GM23338 (cell line): ENCODE measurements around the gene NTN4.

Experiments used
- CREB1 ChIP-seq: fragments of 250-450 bp; sonication (Bioruptor Pico); IDR thresholded peaks from 2 replicates; pipeline ENCODE4 v1.5.0; 2020; ENCODE audit warnings: low read depth, mild to moderate bottlenecking, moderate library complexity
- EZH2 ChIP-seq: fragments of 200-600 bp; sonication (generic); IDR thresholded peaks from one replicate; pipeline ENCODE4 v1.8.0; 2017; ENCODE audit warnings: antibody characterized with exemption, mild to moderate bottlenecking, low read depth; ENCODE audit not compliant: unreplicated experiment
- EZH2phosphoT487 ChIP-seq: fragments of 200-600 bp; sonication (generic); IDR thresholded peaks from one replicate; pipeline ENCODE4 v1.8.1; 2018; ENCODE audit warnings: antibody characterized with exemption; ENCODE audit not compliant: unreplicated experiment
- JUNB ChIP-seq: IDR thresholded peaks from one replicate; pipeline ENCODE4 v1.6.1; 2016; ENCODE audit warnings: antibody characterized with exemption; ENCODE audit not compliant: unreplicated experiment
- POLR2AphosphoS5 ChIP-seq: IDR thresholded peaks from 2 replicates; pipeline ENCODE4 v1.6.1; 2016; ENCODE audit warnings: antibody characterized with exemption, low read depth
- STAT1 ChIP-seq: IDR thresholded peaks from one replicate; pipeline ENCODE4 v1.6.1; 2016; ENCODE audit warnings: antibody characterized with exemption; ENCODE audit not compliant: unreplicated experiment
- ZNF114 ChIP-seq: fragments of 250-450 bp; sonication (Bioruptor Pico); IDR thresholded peaks from 2 replicates; pipeline ENCODE4 v1.5.0; 2020; ENCODE audit warnings: mild to moderate bottlenecking, moderate library complexity
- ZNF462 ChIP-seq: fragments of 250-450 bp; sonication (Bioruptor Pico); IDR thresholded peaks from 2 replicates; pipeline ENCODE4 v1.5.0; 2020; ENCODE audit warnings: mild to moderate bottlenecking, moderate library complexity
- TF ChIP-seq, protein P1 (sequence below), 2 experiments: fragments of 200-600 bp in 1 of 2; sonication (generic) in 1 of 2; conservative IDR thresholded peaks; 2 replicates each; pipeline versions ENCODE4 v1.5.1 to v1.6.1; 2016 to 2017; ENCODE audit warnings: antibody characterized with exemption in 2 of 2, low read depth in 2 of 2, mild to moderate bottlenecking in 2 of 2, moderate library complexity in 1 of 2
- TF ChIP-seq, protein P2 (sequence below): IDR thresholded peaks from one replicate; pipeline ENCODE4 v1.6.1; 2018; ENCODE audit warnings: antibody characterized with exemption; ENCODE audit not compliant: unreplicated experiment

- TF ChIP-seq, protein P1, sequence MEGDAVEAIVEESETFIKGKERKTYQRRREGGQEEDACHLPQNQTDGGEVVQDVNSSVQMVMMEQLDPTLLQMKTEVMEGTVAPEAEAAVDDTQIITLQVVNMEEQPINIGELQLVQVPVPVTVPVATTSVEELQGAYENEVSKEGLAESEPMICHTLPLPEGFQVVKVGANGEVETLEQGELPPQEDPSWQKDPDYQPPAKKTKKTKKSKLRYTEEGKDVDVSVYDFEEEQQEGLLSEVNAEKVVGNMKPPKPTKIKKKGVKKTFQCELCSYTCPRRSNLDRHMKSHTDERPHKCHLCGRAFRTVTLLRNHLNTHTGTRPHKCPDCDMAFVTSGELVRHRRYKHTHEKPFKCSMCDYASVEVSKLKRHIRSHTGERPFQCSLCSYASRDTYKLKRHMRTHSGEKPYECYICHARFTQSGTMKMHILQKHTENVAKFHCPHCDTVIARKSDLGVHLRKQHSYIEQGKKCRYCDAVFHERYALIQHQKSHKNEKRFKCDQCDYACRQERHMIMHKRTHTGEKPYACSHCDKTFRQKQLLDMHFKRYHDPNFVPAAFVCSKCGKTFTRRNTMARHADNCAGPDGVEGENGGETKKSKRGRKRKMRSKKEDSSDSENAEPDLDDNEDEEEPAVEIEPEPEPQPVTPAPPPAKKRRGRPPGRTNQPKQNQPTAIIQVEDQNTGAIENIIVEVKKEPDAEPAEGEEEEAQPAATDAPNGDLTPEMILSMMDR (conservative IDR thresholded peaks at IDR 0.05; ENCODE audit: low read depth in 2 of 2), result no peak
- TF ChIP-seq POLR2AphosphoS5 (no peak), EZH2 (no peak), ZNF114 (CRISPR knock-in tag) (no peak), JUNB (no peak), STAT1 (no peak), CREB1 (CRISPR knock-in tag) (no peak), ZNF462 (CRISPR knock-in tag) (no peak), EZH2phosphoT487 (no peak)
- TF ChIP-seq, protein P2, sequence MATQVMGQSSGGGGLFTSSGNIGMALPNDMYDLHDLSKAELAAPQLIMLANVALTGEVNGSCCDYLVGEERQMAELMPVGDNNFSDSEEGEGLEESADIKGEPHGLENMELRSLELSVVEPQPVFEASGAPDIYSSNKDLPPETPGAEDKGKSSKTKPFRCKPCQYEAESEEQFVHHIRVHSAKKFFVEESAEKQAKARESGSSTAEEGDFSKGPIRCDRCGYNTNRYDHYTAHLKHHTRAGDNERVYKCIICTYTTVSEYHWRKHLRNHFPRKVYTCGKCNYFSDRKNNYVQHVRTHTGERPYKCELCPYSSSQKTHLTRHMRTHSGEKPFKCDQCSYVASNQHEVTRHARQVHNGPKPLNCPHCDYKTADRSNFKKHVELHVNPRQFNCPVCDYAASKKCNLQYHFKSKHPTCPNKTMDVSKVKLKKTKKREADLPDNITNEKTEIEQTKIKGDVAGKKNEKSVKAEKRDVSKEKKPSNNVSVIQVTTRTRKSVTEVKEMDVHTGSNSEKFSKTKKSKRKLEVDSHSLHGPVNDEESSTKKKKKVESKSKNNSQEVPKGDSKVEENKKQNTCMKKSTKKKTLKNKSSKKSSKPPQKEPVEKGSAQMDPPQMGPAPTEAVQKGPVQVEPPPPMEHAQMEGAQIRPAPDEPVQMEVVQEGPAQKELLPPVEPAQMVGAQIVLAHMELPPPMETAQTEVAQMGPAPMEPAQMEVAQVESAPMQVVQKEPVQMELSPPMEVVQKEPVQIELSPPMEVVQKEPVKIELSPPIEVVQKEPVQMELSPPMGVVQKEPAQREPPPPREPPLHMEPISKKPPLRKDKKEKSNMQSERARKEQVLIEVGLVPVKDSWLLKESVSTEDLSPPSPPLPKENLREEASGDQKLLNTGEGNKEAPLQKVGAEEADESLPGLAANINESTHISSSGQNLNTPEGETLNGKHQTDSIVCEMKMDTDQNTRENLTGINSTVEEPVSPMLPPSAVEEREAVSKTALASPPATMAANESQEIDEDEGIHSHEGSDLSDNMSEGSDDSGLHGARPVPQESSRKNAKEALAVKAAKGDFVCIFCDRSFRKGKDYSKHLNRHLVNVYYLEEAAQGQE, result no peak
These were observed 166.0 kb downstream of the NTN4 start for GRCh38 chr12:95624589-95624988.
